KG1 (cell line): Measurements from ENCODE around the gene BCL2A1.
"Not testable (repeated sequence)": the region's sequence is repeated elsewhere in the genome, so short reads cannot be mapped to it uniquely, and the experiment has no call there.

ENCODE experiments used
- DNase-seq: peaks from one replicate; lab custom pipeline; 2025; lab: John Stamatoyannopoulos, UW

BCL2A1 gene

GRCh38 chr15:79923079-79923514 lies 47.9 kb downstream of the BCL2A1 start:
- no peak for DNase-seq

GRCh38 chr15:79922512-79923078 lies 48.4 kb downstream of the BCL2A1 start:
- no peak for DNase-seq

GRCh38 chr15:79919749-79920511 lies 51.1 kb downstream of the BCL2A1 start:
- no peak for DNase-seq

- DNase-seq, result no peak
Measured at GRCh38 chr15:79919090-79919748, 51.8 kb downstream of the BCL2A1 start.

- no peak for DNase-seq
Measured at GRCh38 chr15:79918278-79918677, 52.7 kb downstream of the BCL2A1 start.

- DNase-seq, result no peak
Measured at GRCh38 chr15:79916502-79917132, 54.4 kb downstream of the BCL2A1 start.

- not testable (repeated sequence) for DNase-seq
Measured at GRCh38 chr15:79915776-79916501, 55.1 kb downstream of the BCL2A1 start.

GRCh38 chr15:79914728-79915127 lies 56.3 kb downstream of the BCL2A1 start:
- no peak for DNase-seq
